ENCODE measurements around the gene GALNT2. TPM values are rescaled to one million over a fixed set of nuclear protein-coding genes. Genes with fewer than 3 reads are reported as not detected.

GALNT2 gene
- total and polyA plus RNA-seq, 10 of the 15 experiments (the other 5 are each of a cell fraction or from before 2014, with no cell fraction given), result 0.52 to 27.7 (median 16.3) TPM

DNA sequence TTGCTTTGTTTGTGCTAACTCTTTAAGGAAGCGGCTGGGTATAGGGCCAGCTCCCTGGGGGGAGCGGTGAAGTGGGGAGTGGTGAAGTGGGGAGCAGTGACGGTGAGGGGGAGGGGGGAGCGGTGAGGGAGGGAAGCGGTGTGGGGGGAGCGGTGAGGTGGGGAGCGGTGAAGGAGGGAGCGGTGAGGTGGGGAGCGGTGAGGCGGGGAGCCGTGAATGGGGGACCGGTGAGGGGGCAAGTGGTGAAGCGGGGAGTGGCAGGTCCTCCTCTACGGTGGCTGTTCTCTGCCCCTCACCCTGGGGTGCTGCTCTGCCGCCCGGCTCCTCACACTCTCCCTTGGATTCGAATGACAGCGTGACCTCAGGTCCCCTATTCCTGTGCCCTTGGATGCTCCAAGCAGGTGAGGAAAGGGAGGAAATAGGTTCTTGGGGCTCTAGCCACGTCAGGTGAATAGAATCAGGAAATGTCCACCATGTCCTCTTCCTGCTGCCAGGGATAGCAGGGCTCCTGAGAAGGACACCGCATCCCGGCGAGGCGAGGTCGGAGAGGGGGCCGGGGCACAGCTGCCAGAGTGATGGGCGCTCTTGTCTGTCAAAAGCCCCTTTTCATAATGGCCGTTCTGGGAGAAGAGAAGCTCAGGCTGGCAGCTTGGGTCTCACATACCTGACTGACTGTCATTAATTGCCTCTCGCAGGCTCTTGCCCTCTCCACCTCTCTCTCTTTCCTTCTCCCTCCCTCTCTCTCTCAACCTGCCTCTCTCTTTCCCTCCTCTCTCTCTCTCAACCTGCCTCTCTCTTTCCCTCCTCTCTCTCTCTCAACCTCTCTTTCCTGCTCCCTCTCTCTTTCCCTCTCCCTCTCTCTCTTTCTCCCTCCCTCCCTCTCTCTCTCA lies 224.9 kb downstream of the GALNT2 start:
- ChIA-PET SMC1A (ENCODE audit: uncharacterized antibody, unreplicated experiment) (interaction anchor here (0.5 kb wide), 1 partner anchor 391 kb away, joined by 3 read pairs; no protein-coding TSS in a partner anchor), CTCF (no interaction called here), RAD21 (ENCODE audit: unreplicated experiment) (no interaction called here), POLR2A (no interaction called here)
- no peaks in the 10 kb centered on the region for H4K20me1 ChIP-seq (ENCODE audit: control insufficient read depth, insufficient read depth)
- H3K27ac ChIP-seq (ENCODE audit: control insufficient read depth, insufficient read depth), result no peak overlapping the region
- in situ Hi-C loops (cut with MboI), result no loop called here
- no peaks in the 10 kb centered on the region; a peak in 1 of 4 replicates for H3K27me3 ChIP-seq (replicated peaks in 1 of 2; ENCODE audit: control insufficient read depth in 2 of 2, insufficient read depth in 2 of 2, low read length in 1 of 2)
- WGBS (ENCODE audit: insufficient coverage, insufficient replicate concordance, low lambda C conversion rate, missing lambda C conversion rate), result 43% methylated on average over 17 of the region's 28 CpGs
- no peaks in the 10 kb centered on the region for H3K9me3 ChIP-seq (replicated peaks; ENCODE audit: control insufficient read depth, insufficient read depth, low read length)
- no peaks in the 10 kb centered on the region; the same call in 1 of the 2 replicates for H3K4me1 ChIP-seq (ENCODE audit: control insufficient read depth, insufficient read depth, low read length)
- intact Hi-C loops (cut with micrococcal nuclease; ENCODE audit: unreplicated experiment), result no loop called here
- no peaks in the 10 kb centered on the region for H3K36me3 ChIP-seq (ENCODE audit: control insufficient read depth in 2 of 2, insufficient read depth in 2 of 2, low read length in 1 of 2)
- no peak overlapping the region for H3K9ac ChIP-seq (ENCODE audit: control insufficient read depth, insufficient read depth, low read length)
- ATAC-seq, result peak; percentile 12; the same call in 1 of the 3 replicates
- no peak overlapping the region for H3K4me3 ChIP-seq
- BruUV-seq (replicated peaks), result no TSS peak
- no peaks in the 10 kb centered on the region for H3K79me2 ChIP-seq (ENCODE audit: control insufficient read depth, insufficient read depth, low read length)
- TF ChIP-seq CREM (IDR thresholded peaks at IDR 0.05; ENCODE audit: low read depth), result no peak
- no peak for TF ChIP-seq PAX8 (IDR thresholded peaks at IDR 0.05)
- no peak for TF ChIP-seq MTA2 (IDR thresholded peaks at IDR 0.05; ENCODE audit: low read depth)
- no peak for TF ChIP-seq GABPA (IDR thresholded peaks at IDR 0.05; ENCODE audit: low read depth)
- TF ChIP-seq MXI1 (IDR thresholded peaks at IDR 0.05; ENCODE audit: low read depth, low read length), result no peak
- TF ChIP-seq MYB (IDR thresholded peaks at IDR 0.05; ENCODE audit: borderline replicate concordance, low read depth, low read length), result no peak
- TF ChIP-seq E2F4 (IDR thresholded peaks at IDR 0.05; ENCODE audit: low read depth, low read length), result no peak
- TF ChIP-seq EGR1 (IDR thresholded peaks at IDR 0.05; ENCODE audit: borderline replicate concordance in 1 of 2, low read depth in 2 of 2, low read length in 2 of 2), result no peak
- no peak for TF ChIP-seq IRF5 (IDR thresholded peaks at IDR 0.05; ENCODE audit: borderline replicate concordance)
- TF ChIP-seq SMC3 (IDR thresholded peaks at IDR 0.05; ENCODE audit: borderline replicate concordance, low read length), result no peak
- TF ChIP-seq SMAD5 (IDR thresholded peaks at IDR 0.05; ENCODE audit: low read depth), result no peak
- no peak for TF ChIP-seq YBX1 (IDR thresholded peaks at IDR 0.05)
- no peak overlapping the region for H2AFZ ChIP-seq (ENCODE audit: control insufficient read depth, low read depth, low read length)
- no peak for DNase-seq (ENCODE audit: low read depth, low spot score)
- no peak for FAIRE-seq
- H3K4me2 ChIP-seq (ENCODE audit: control insufficient read depth, insufficient read depth), result no peak overlapping the region
